Thymus (tissue), 11 donors: Measurements from ENCODE around the gene TMEM213. TPM values are rescaled to one million over a fixed set of nuclear protein-coding genes. Genes with fewer than 3 reads are reported as not detected.
A peak's percentile ranks its signal among the peaks of the same experiment; 100 is the strongest.

Experiments
- DNase-seq, 9 donors: peaks; one replicate each; pipeline ENCODE4 v3.0.0-alpha.2; 2013; ENCODE audit warnings: low spot score in 9 of 9, low read depth in 6 of 9, missing footprints in 1 of 9
- H3K27ac ChIP-seq, 2 donors: one replicate each; pipeline ENCODE4 v1.5.1; 2013; ENCODE audit warnings: control low read depth in 1 of 2, low read depth in 1 of 2, low read length in 1 of 2, mild to moderate bottlenecking in 1 of 2, moderate library complexity in 1 of 2
- H3K27me3 ChIP-seq, 2 donors: one replicate each; pipeline ENCODE4 v1.5.1; 2013; ENCODE audit warnings: low read length in 1 of 2; ENCODE audit not compliant: control insufficient read depth in 2 of 2, insufficient read depth in 1 of 2
- H3K36me3 ChIP-seq, 2 donors: one replicate each; pipeline ENCODE4 v1.5.1; 2013; ENCODE audit warnings: low read length in 1 of 2, mild to moderate bottlenecking in 1 of 2, moderate library complexity in 1 of 2; ENCODE audit not compliant: control insufficient read depth in 2 of 2, insufficient read depth in 2 of 2
- H3K4me1 ChIP-seq, 2 donors: one replicate each; pipeline ENCODE4 v1.5.1; 2013; ENCODE audit warnings: low read length in 2 of 2; ENCODE audit not compliant: control insufficient read depth in 2 of 2, insufficient read depth in 2 of 2
- H3K4me3 ChIP-seq, 2 donors: one replicate each; pipeline ENCODE4 v1.5.1; 2013; ENCODE audit warnings: low read length in 2 of 2, control low read depth in 1 of 2, mild to moderate bottlenecking in 1 of 2
- H3K9me3 ChIP-seq, 2 donors: one replicate each; pipeline ENCODE4 v1.5.1; 2013; ENCODE audit warnings: low read length in 1 of 2, mild to moderate bottlenecking in 1 of 2; ENCODE audit not compliant: control insufficient read depth in 2 of 2, insufficient read depth in 1 of 2
- WGBS: extraction: QIAGEN DNeasy Blood & Tissue Kit; methylation state at CpG from one replicate; pipeline ENCODE4 v1.1.7; 2013; 5-methylcytosine and 5-hydroxymethylcytosine counted together
- polyA plus RNA-seq: library from polyadenylated mRNA; stranded (reverse); fragments of 200-250 nt; gene quantifications from one replicate; pipeline ENCODE4 v1.2.3, GENCODE V29; 2013
- total RNA-seq: library from RNA; stranded (reverse); fragments of 120-200 nt; gene quantifications from one replicate; pipeline ENCODE4 v1.2.4, GENCODE V29; 2013
- donor health status: healthy.

The TMEM213 gene
- total and polyA plus RNA-seq, 2 donors = 0.05 to 0.25 TPM

DNA sequence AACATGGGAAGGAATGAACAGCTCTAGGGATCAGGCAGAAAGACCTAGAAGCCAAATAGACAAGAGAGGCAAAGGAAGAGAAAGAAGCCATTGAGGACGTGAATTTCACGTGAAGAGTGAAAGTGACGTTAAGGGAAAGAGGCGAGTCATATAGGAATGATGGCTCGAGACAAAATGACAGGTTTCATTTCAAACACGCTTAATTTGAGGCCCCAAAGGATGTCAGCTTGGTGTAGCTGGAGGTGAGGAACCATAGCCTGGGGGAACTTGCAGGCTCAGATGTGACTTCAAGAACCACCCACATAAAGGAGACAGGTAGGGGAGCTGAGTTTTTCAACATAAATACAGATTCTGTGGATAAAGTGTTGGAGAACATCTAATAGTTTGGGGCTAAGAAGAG is 84.5 kb downstream of the TMEM213 start:
- 94% methylated on average over 6 of the region's 6 CpGs for WGBS
- Histone ChIP-seq H3K27me3 (no peaks in the 10 kb centered on the region), H3K4me3 (no peak overlapping the region)

DNA sequence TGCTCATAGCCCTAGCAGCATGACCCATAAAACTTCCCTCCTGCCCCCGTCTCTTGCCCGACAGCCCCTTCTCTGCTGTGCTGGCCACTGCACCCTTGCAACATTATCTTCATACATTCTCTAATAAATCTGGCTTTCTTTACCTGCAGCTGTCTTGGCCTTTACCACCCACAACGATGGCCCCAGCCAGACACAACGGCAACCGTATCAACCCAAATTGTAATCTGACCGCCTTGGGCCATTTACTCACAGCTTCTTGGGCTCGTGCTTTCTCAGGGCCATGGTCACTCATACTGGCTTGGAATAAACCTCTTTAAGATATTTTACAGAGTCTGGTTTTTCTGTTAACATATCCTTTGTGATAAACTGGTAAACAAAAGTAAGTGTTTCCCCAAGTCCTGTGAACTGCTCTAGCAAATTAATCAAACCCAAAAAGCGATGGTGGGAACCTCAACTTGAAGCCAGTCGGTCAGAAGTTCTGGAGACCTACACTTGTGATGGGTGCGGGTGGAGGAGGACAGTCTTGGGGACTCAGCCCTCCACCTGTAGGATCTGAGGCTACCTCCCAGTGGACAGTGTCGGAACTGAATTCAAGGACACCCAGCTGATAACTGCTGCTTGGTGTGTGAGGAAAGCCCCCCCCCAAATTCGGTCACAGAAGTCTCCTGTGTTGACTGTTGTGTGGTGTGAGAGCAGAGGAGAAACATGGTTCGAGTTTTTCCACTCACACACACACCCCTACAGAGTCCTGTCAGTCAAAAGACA is 87.8 kb downstream of the TMEM213 start:
- Histone ChIP-seq H3K36me3 (no peaks in the 10 kb centered on the region), H3K9me3 (no peaks in the 10 kb centered on the region), H3K27ac (peak overlapping the region in 1 of 2 donors; percentile 9), H3K4me1 (peaks cover 0 to 23% of the 10 kb centered on the region in 2 donors), H3K4me3 (no peak overlapping the region), H3K27me3 (no peaks in the 10 kb centered on the region)
- 94% methylated on average over 13 of the region's 13 CpGs for WGBS
- no peak for DNase-seq

More for the DNA sequence above, 84.5 kb downstream of the TMEM213 start:
- DNase-seq = peak in 1 of 9 donors; percentile 27
- H3K4me1 ChIP-seq = peaks cover 0 to 21% of the 10 kb centered on the region in 2 donors
- H3K9me3 ChIP-seq = no peaks in the 10 kb centered on the region
- peak overlapping the region in 1 of 2 donors; percentile 18 for H3K27ac ChIP-seq
- no peaks in the 10 kb centered on the region for H3K36me3 ChIP-seq

DNA sequence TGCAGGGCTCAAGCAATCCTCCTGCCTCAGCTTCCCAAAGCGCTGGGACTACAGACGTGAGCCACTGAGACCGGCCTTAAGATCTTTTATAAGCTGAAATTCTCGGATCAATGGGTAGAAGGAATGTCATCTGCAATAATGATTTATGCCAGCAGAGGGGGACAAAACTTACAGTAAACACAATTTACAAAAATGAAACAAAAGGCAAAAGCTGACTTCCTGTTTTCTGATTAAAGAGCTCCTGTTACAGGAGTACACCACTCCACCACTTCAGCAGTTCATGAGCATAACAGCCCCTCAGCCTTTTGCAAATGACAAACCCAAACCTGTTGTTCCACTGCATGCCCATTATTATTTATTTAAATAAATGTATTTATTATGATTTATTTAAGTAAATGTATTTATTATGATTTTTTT is 88.7 kb downstream of the TMEM213 start:
- H3K27me3 ChIP-seq = no peaks in the 10 kb centered on the region
- DNase-seq = peak; percentile 41 to 90 (median 77)
- 36% methylated on average over 4 of the region's 4 CpGs for WGBS

DNA sequence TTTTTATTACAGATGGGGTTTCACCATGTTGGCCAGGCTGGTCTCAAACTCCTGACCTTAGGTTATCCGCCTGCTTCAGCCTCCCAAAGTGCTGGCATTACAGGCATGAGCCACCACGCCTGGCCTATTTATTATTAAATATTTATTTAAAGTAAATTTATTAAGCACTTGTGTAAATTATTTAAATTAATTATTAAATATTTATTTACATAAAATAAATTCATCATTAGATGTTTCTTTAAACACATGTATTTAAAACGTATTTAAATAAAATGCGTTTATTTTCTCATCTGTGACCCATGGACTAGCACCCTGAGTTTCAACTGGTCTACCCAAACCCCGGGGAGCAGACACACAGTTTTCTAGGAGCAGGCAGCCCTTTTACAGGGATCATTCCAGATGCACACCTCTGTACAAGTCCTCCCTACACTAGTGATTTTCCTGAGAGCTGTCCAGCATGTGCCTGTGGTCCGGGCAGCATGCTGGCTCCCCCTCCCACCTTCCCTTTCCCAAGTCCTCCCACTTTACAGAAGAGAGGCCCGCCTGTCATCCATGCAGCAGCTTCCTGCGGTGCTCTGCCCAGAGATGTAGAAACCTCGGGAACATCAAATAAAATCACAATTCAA is 89.4 kb downstream of the TMEM213 start:
- no peaks in the 10 kb centered on the region for H3K9me3 ChIP-seq
- H3K4me3 ChIP-seq = no peak overlapping the region
- no peaks in the 10 kb centered on the region for H3K27me3 ChIP-seq
- no peaks in the 10 kb centered on the region for H3K36me3 ChIP-seq
- DNase-seq = no peak
- WGBS = 97% methylated on average over 9 of the region's 9 CpGs
- H3K27ac ChIP-seq = no peak overlapping the region
- peaks cover 2 to 22% of the 10 kb centered on the region in 2 donors for H3K4me1 ChIP-seq

More for the DNA sequence above, 88.7 kb downstream of the TMEM213 start:
- peak overlapping the region; percentile 11 to 69 for H3K27ac ChIP-seq
- H3K4me1 ChIP-seq = peaks cover 2 to 29% of the 10 kb centered on the region in 2 donors
- H3K9me3 ChIP-seq = no peaks in the 10 kb centered on the region
- H3K36me3 ChIP-seq = no peaks in the 10 kb centered on the region
- H3K4me3 ChIP-seq = no peak overlapping the region

Other genes with a start within 250 kb of the TMEM213 start
- 1.7 TPM for gene SVOPL, start 96.6 kb upstream of the TMEM213 start, total RNA-seq
- gene SVOPL, start 96.6 kb upstream of the TMEM213 start, polyA plus RNA-seq = 2.6 TPM
- gene ATP6V0A4, start 202 bp downstream of the TMEM213 start, total RNA-seq = 0.24 TPM
- gene ATP6V0A4, start 202 bp downstream of the TMEM213 start, polyA plus RNA-seq = 1.8 TPM
- gene KIAA1549, start 183.4 kb downstream of the TMEM213 start, total RNA-seq = 1.9 TPM
- gene KIAA1549, start 183.4 kb downstream of the TMEM213 start, polyA plus RNA-seq = 0.48 TPM
- gene ZC3HAV1L, start 238.0 kb downstream of the TMEM213 start, total RNA-seq = 4.5 TPM
- 0.50 TPM for gene ZC3HAV1L, start 238.0 kb downstream of the TMEM213 start, polyA plus RNA-seq